OCI-LY3 (cell line): Measurements from ENCODE around the gene ASTN2.

ENCODE experiments used
- CTCF ChIP-seq: fragments of 200-600, 300-600 bp; sonication (generic); IDR thresholded peaks from 2 replicates; pipeline ENCODE4 v1.5.1; 2014; ENCODE audit warnings: antibody characterized with exemption, low read length, low read depth
- EZH2phosphoT487 ChIP-seq: fragments of 200-600 bp; shearing (Covaris generic); IDR thresholded peaks from 2 replicates; pipeline ENCODE4 v1.6.1; 2018; ENCODE audit warnings: antibody characterized with exemption, mixed run types, low read depth

DNA sequence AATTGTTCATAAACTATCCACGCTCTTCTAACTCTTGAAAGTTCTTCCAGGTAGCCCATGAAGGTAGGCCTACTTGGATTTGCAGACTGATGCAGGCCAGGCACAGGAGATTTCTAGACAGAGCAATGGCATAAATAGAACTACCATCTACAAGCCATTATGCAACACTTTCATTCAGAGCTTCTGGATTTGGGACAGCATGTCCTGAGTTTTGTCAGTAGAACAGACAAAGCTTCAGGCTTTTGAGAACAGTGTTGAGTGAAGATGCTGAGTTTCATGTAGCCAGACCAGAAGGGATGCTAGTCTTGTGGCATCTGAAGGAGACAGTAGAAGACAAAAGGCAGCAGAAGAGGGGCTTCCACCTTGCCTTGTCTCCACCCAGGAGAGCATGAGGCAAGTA is 531.2 kb downstream of the ASTN2 start:
- TF ChIP-seq CTCF (no peak), EZH2phosphoT487 (no peak)
